Dermis blood vessel endothelial cell (primary cell): Measurements from ENCODE around the gene DLL4. TPM values are rescaled to one million over a fixed set of nuclear protein-coding genes. Genes with fewer than 3 reads are reported as not detected.
"Not testable (repeated sequence)": the region's sequence is repeated elsewhere in the genome, so short reads cannot be mapped to it uniquely, and the experiment has no call there.

ENCODE experiments used
- DNase-seq: peaks from one replicate; pipeline ENCODE4 v3.0.0; 2010
- total RNA-seq: library from RNA; depleted of rRNA; stranded (reverse); fragments of >200 nt; gene quantifications from 2 replicates; pipeline ENCODE4 v1.2.3, GENCODE V29; 2014

The DLL4 gene
- total RNA-seq, 1 donor from 2014 or later, result 158 TPM

- no peak for DNase-seq
Measured at GRCh38 chr15:40943764-40944365, 14.7 kb downstream of the DLL4 start.

GRCh38 chr15:40944510-40945296 lies 15.6 kb downstream of the DLL4 start:
- DNase-seq, result no peak

- no peak for DNase-seq
Measured at GRCh38 chr15:40948706-40949473, 19.8 kb downstream of the DLL4 start.

- no peak for DNase-seq
Measured at GRCh38 chr15:40949756-40950207, 20.6 kb downstream of the DLL4 start.

GRCh38 chr15:40951764-40952163 lies 22.6 kb downstream of the DLL4 start:
- DNase-seq, result no peak

GRCh38 chr15:40952301-40952900 lies 23.3 kb downstream of the DLL4 start:
- no peak for DNase-seq

GRCh38 chr15:40952901-40953712 lies 24.0 kb downstream of the DLL4 start, which contains the start of gene CHAC1:
Gene CHAC1 (plus strand): TSS chr15:40953471. CDS start chr15:40953584, 113 bp downstream.
- DNase-seq, result peak; percentile 97

GRCh38 chr15:40953713-40954074 lies 24.6 kb downstream of the DLL4 start:
- no peak for DNase-seq

- not testable (repeated sequence) for DNase-seq
Measured at GRCh38 chr15:40954158-40954848, 25.2 kb downstream of the DLL4 start.

- DNase-seq, result no peak
Measured at GRCh38 chr15:40955141-40955903, 26.2 kb downstream of the DLL4 start.

GRCh38 chr15:40955930-40956540 lies 26.9 kb downstream of the DLL4 start:
- no peak for DNase-seq

GRCh38 chr15:40956541-40956982 lies 27.4 kb downstream of the DLL4 start:
- no peak for DNase-seq

GRCh38 chr15:40957041-40957555 lies 28.0 kb downstream of the DLL4 start:
- DNase-seq, result no peak

- DNase-seq, result no peak
Measured at GRCh38 chr15:40957581-40958051, 28.5 kb downstream of the DLL4 start.

GRCh38 chr15:40958146-40958545 lies 29.0 kb downstream of the DLL4 start:
- no peak for DNase-seq

GRCh38 chr15:40958723-40959122 lies 29.6 kb downstream of the DLL4 start:
- no peak for DNase-seq

- DNase-seq, result no peak
Measured at GRCh38 chr15:40959331-40960141, 30.4 kb downstream of the DLL4 start.

GRCh38 chr15:40960151-40960885 lies 31.2 kb downstream of the DLL4 start:
- no peak for DNase-seq
